H7 (cell line): ENCODE data around the gene ARL11. TPM values are rescaled to one million over a fixed set of nuclear protein-coding genes. Genes with fewer than 3 reads are reported as not detected.

Source experiments
- DNase-seq: peaks from one replicate; pipeline ENCODE4 v3.0.0; 2012
- H3K27me3 ChIP-seq: 2 replicates; pipeline ENCODE4 v1.6.0; 2011; ENCODE audit warnings: mild to moderate bottlenecking, low read length; ENCODE audit not compliant: control insufficient read depth, insufficient read depth
- H3K36me3 ChIP-seq: replicated peaks from 2 replicates; pipeline ENCODE4 v1.5.1; 2011; ENCODE audit warnings: low read length; ENCODE audit not compliant: control insufficient read depth, insufficient read depth
- H3K4me3 ChIP-seq: 2 replicates; pipeline ENCODE4 v1.5.1; 2011; ENCODE audit warnings: low read depth, mild to moderate bottlenecking, control low read depth, low read length, moderate library complexity; ENCODE audit not compliant: insufficient read depth
- total RNA-seq: library from RNA; depleted of rRNA; stranded (reverse); fragments of >200 nt; shearing (Covaris generic); gene quantifications from 2 replicates; pipeline ENCODE4 v1.2.3, GENCODE V29; 2014; rRNA removed

Gene ARL11
- total RNA-seq, 1 experiment from 2014 or later, result 0.17 TPM

DNA sequence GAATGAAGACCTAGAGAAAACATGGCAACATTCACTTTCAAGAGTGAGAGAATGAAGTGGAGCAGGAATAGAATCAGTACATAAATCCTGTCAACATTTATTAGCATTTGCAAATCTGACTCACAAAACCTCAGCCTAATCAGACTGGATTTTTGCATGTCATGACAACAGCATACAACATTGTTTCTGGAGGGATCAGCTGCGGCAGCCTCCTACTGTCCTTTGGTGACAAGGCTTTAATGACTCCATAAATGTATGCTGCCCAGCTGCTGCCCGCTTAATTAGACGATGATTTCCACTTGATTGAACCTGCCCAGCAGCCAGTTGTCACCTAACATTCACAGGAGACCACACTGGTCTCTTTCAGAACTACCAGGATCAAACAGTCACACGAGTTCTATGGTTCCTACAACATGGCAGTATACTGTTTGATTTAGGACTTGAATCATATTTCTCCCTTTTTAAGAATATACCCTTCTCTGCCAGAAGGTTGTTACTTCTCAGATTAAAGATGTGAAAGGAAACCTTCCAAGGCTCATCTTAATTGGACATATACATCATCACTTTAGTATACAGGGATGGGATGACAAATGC is 53.6 kb downstream of the ARL11 start:
- Histone ChIP-seq H3K36me3 (peaks cover 12% of the 10 kb centered on the region), H3K4me3 (no peak overlapping the region), H3K27me3 (no peaks in the 10 kb centered on the region)
- DNase-seq, result no peak

Other genes with a start within 250 kb of the ARL11 start
- 4.0 and 7.1 TPM in 2 replicates for gene CAB39L, start 184.4 kb upstream of the ARL11 start, total RNA-seq
- gene SETDB2, start 184.2 kb upstream of the ARL11 start, total RNA-seq, result 2.8 and 4.6 TPM in 2 replicates
- gene PHF11, start 132.6 kb upstream of the ARL11 start, total RNA-seq, result 6.3 and 7.0 TPM in 2 replicates
- gene RCBTB1, start 42.9 kb upstream of the ARL11 start, total RNA-seq, result 17.7 and 20.8 TPM in 2 replicates
- 70.2 and 85.5 TPM in 2 replicates for gene EBPL, start 63.0 kb downstream of the ARL11 start, total RNA-seq
- gene KPNA3, start 164.2 kb downstream of the ARL11 start, total RNA-seq, result 25.5 and 28.4 TPM in 2 replicates